WTC11 (cell line): Measurements from ENCODE around the gene ARHGEF28. TPM values are rescaled to one million over a fixed set of nuclear protein-coding genes. Genes with fewer than 3 reads are reported as not detected.

Source experiments
- ATAC-seq: fragments of 200-7000 bp; cut with Tn5 transposase; 2 replicates; pipeline ENCODE4 v1.10.0; 2021; ENCODE audit warnings: mild to moderate bottlenecking, moderate library complexity
- CTCF ChIA-PET: fragments of 300-600 bp; sonication (Branson Sonifier 250); formaldehyde crosslinking; loops from one replicate; lab custom pipeline; 2021; ENCODE audit warnings: antibody characterized with exemption; lab: Charles Lee
- POLR2A ChIA-PET: fragments of 350-600 bp; sonication (Branson Sonifier 250); formaldehyde crosslinking; loops from one replicate; lab custom pipeline; 2021; ENCODE audit warnings: antibody characterized with exemption; lab: Charles Lee
- DNase-seq: peaks from one replicate; pipeline ENCODE4 v3.0.0; 2021; ENCODE audit warnings: low spot score
- H3K27ac Mint-ChIP-seq: 2 replicates; pipeline ENCODE4 v1.8.0; 2021; ENCODE audit warnings: mixed read lengths
- H3K27me3 Mint-ChIP-seq: 2 replicates; pipeline ENCODE4 v1.8.0; 2021; ENCODE audit warnings: low read depth, mild to moderate bottlenecking, moderate library complexity, mixed read lengths
- H3K36me3 Mint-ChIP-seq: 2 replicates; pipeline ENCODE4 v1.8.0; 2021; ENCODE audit warnings: mixed read lengths
- H3K4me1 Mint-ChIP-seq: 2 replicates; pipeline ENCODE4 v1.8.0; 2022; ENCODE audit warnings: mixed read lengths
- H3K4me3 Mint-ChIP-seq: 2 replicates; pipeline ENCODE4 v1.8.0; 2021; ENCODE audit warnings: mild to moderate bottlenecking, moderate library complexity, mixed read lengths
- H3K9me3 Mint-ChIP-seq: 2 replicates; pipeline ENCODE4 v1.8.0; 2021; ENCODE audit warnings: mixed read lengths
- ELF4 ChIP-seq: sonication (generic); formaldehyde crosslinking; IDR thresholded peaks from 2 replicates; pipeline ENCODE4 v1.8.1; 2022; ENCODE audit warnings: low read depth, mild to moderate bottlenecking, moderate library complexity, missing genetic modification reagents
- EMX1 ChIP-seq: fragments of 250-450 bp; sonication (Bioruptor Pico); IDR thresholded peaks from 2 replicates; pipeline ENCODE4 v1.8.0; 2021; ENCODE audit warnings: mild to moderate bottlenecking
- FOXK1 ChIP-seq: sonication (generic); formaldehyde crosslinking; IDR thresholded peaks from 2 replicates; pipeline ENCODE4 v1.8.0; 2022; ENCODE audit warnings: mild to moderate bottlenecking, moderate library complexity, missing genetic modification reagents
- GRHL2 ChIP-seq: fragments of 250-450 bp; sonication (Bioruptor Pico); IDR thresholded peaks from 2 replicates; pipeline ENCODE4 v1.8.0; 2022; ENCODE audit warnings: mild to moderate bottlenecking, moderate library complexity; ENCODE audit not compliant: insufficient replicate concordance, severe bottlenecking
- KAT7 ChIP-seq: sonication (generic); formaldehyde crosslinking; IDR thresholded peaks from 2 replicates; pipeline ENCODE4 v1.8.1; 2023; ENCODE audit warnings: missing genetic modification reagents, mild to moderate bottlenecking, borderline replicate concordance
- MYBL2 ChIP-seq: sonication (generic); formaldehyde crosslinking; IDR thresholded peaks from 2 replicates; pipeline ENCODE4 v1.8.1; 2023; ENCODE audit warnings: mild to moderate bottlenecking, moderate library complexity, missing genetic modification reagents
- PRRX2 ChIP-seq: fragments of 250-450 bp; sonication (Bioruptor Pico); IDR thresholded peaks from 2 replicates; pipeline ENCODE4 v1.8.0; 2021; ENCODE audit warnings: mild to moderate bottlenecking
- SMAD4 ChIP-seq: sonication (generic); formaldehyde crosslinking; IDR thresholded peaks from 2 replicates; pipeline ENCODE4 v1.8.0; 2022; ENCODE audit warnings: mild to moderate bottlenecking, missing genetic modification reagents
- SOX15 ChIP-seq: fragments of 250-450 bp; sonication (Bioruptor Pico); IDR thresholded peaks from 2 replicates; pipeline ENCODE4 v1.9.0; 2021; ENCODE audit warnings: mild to moderate bottlenecking
- ZNF671 ChIP-seq: fragments of 250-450 bp; sonication (Bioruptor Pico); IDR thresholded peaks from 2 replicates; pipeline ENCODE4 v1.8.0; 2021; ENCODE audit warnings: mild to moderate bottlenecking
- total RNA-seq: library from RNA; stranded (reverse); gene quantifications from 3 replicates; pipeline ENCODE4 v1.2.3, GENCODE V29; 2021
- TF ChIP-seq, protein P1 (sequence below): sonication (generic); formaldehyde crosslinking; IDR thresholded peaks from 2 replicates; pipeline ENCODE4 v1.8.0; 2023; ENCODE audit warnings: missing genetic modification reagents, mild to moderate bottlenecking, borderline replicate concordance
- TF ChIP-seq, protein P2 (sequence below): sonication (generic); formaldehyde crosslinking; IDR thresholded peaks from 2 replicates; pipeline ENCODE4 v1.8.1; 2023; ENCODE audit warnings: mild to moderate bottlenecking, missing genetic modification reagents, moderate library complexity
- TF ChIP-seq, protein P3 (sequence below): fragments of 200-600 bp; IDR thresholded peaks from 2 replicates; pipeline ENCODE4 v1.8.0; 2022; ENCODE audit warnings: antibody characterized with exemption
- TF ChIP-seq, protein P4 (sequence below): sonication (generic); formaldehyde crosslinking; IDR thresholded peaks from 2 replicates; pipeline ENCODE4 v1.8.1; 2023; ENCODE audit warnings: mild to moderate bottlenecking, moderate library complexity, missing genetic modification reagents
- TF ChIP-seq, protein P5 (sequence below): sonication (generic); formaldehyde crosslinking; IDR thresholded peaks from 2 replicates; pipeline ENCODE4 v1.8.1; 2023; ENCODE audit warnings: mild to moderate bottlenecking, missing genetic modification reagents
- TF ChIP-seq, protein P6 (sequence below): sonication (generic); formaldehyde crosslinking; IDR thresholded peaks from 2 replicates; pipeline ENCODE4 v1.8.1; 2023; ENCODE audit warnings: mild to moderate bottlenecking, missing genetic modification reagents, moderate library complexity
- TF ChIP-seq, protein P7 (sequence below): sonication (generic); formaldehyde crosslinking; IDR thresholded peaks from 2 replicates; pipeline ENCODE4 v1.8.1; 2022; ENCODE audit warnings: missing genetic modification reagents, borderline replicate concordance
- TF ChIP-seq, protein P8 (sequence below): sonication (generic); formaldehyde crosslinking; IDR thresholded peaks from 2 replicates; pipeline ENCODE4 v1.8.1; 2022; ENCODE audit warnings: low read depth, mild to moderate bottlenecking, moderate library complexity, missing genetic modification reagents, borderline replicate concordance
- TF ChIP-seq, protein P9 (sequence below): sonication (generic); formaldehyde crosslinking; IDR thresholded peaks from 2 replicates; pipeline ENCODE4 v1.8.0; 2022; ENCODE audit warnings: mild to moderate bottlenecking, missing genetic modification reagents

ARHGEF28 gene
- total RNA-seq, 1 experiment from 2014 or later = 0.96 TPM

DNA sequence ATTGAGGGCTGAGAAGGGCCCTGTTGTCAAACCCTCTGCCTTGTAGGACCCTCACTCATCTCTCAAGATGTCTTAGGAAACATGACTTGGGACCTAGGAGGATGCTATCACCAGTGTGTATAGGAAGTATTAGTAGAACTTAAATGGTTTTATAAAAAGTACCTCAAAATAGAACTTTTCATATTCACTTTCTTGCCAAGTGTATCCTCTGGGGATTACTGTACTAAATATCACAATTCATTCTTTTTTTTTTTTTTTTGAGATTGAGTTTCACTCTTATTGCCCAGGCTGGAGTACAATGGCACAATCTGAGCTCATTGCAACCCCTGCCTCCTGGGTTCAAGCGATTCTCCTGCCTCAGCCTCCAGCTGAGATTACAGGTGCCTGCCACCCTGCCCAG lies 56.2 kb downstream of the ARHGEF28 start (continued):
- TF ChIP-seq, protein P1, sequence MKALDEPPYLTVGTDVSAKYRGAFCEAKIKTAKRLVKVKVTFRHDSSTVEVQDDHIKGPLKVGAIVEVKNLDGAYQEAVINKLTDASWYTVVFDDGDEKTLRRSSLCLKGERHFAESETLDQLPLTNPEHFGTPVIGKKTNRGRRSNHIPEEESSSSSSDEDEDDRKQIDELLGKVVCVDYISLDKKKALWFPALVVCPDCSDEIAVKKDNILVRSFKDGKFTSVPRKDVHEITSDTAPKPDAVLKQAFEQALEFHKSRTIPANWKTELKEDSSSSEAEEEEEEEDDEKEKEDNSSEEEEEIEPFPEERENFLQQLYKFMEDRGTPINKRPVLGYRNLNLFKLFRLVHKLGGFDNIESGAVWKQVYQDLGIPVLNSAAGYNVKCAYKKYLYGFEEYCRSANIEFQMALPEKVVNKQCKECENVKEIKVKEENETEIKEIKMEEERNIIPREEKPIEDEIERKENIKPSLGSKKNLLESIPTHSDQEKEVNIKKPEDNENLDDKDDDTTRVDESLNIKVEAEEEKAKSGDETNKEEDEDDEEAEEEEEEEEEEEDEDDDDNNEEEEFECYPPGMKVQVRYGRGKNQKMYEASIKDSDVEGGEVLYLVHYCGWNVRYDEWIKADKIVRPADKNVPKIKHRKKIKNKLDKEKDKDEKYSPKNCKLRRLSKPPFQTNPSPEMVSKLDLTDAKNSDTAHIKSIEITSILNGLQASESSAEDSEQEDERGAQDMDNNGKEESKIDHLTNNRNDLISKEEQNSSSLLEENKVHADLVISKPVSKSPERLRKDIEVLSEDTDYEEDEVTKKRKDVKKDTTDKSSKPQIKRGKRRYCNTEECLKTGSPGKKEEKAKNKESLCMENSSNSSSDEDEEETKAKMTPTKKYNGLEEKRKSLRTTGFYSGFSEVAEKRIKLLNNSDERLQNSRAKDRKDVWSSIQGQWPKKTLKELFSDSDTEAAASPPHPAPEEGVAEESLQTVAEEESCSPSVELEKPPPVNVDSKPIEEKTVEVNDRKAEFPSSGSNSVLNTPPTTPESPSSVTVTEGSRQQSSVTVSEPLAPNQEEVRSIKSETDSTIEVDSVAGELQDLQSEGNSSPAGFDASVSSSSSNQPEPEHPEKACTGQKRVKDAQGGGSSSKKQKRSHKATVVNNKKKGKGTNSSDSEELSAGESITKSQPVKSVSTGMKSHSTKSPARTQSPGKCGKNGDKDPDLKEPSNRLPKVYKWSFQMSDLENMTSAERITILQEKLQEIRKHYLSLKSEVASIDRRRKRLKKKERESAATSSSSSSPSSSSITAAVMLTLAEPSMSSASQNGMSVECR = no peak
- TF ChIP-seq SMAD4 (CRISPR knock-in tag) (no peak), PRRX2 (CRISPR knock-in tag) (no peak), EMX1 (no peak), KAT7 (no peak)
- TF ChIP-seq, protein P2, sequence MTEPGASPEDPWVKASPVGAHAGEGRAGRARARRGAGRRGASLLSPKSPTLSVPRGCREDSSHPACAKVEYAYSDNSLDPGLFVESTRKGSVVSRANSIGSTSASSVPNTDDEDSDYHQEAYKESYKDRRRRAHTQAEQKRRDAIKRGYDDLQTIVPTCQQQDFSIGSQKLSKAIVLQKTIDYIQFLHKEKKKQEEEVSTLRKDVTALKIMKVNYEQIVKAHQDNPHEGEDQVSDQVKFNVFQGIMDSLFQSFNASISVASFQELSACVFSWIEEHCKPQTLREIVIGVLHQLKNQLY (CRISPR knock-in tag) = no peak

DNA sequence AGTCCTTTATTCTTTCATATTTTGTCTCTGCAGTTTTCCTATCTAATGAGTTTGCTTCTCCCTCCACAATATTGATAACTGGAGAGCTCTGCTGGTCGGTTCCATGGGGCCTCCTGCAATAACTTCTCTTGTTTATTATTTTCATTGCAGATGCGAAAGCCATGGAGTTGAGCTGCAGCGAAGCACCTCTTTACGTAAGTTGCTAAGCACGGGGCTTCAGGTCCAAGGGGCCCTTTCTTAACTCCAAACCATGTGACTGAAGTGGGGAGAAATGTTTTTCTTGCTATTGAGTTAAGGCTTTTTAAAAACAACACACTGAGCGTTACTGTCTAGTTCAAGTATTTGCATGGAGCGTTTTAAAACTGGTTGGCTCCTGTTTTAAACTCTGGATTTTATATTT lies 58.7 kb downstream of the ARHGEF28 start:
- H3K27ac Mint-ChIP-seq = no peak overlapping the region
- POLR2A ChIA-PET = no interaction called here

DNA sequence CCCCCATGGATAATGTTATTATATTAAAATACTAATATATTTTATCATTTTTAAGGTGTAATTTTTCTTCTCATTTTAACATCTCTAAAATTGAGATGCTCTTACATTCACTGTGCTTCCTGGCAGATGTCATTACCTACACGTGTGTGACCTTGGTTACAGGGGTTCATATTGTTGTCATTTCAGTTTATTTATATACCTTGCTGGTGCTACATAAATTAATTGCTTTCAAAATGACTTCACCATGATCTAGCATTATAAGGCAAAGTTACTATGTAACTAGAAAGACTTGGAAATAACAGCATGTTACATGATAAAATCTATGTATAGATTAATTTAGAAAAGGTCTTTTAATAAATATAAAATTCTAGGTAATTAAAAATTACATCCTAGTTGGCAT lies 60.9 kb downstream of the ARHGEF28 start:
- H3K4me3 Mint-ChIP-seq = no peak overlapping the region
- H3K36me3 Mint-ChIP-seq = no peaks in the 10 kb centered on the region
- DNase-seq (no peak), ATAC-seq (no peak)
- CTCF ChIA-PET = no interaction called here
- H3K27ac Mint-ChIP-seq = no peak overlapping the region
- POLR2A ChIA-PET = no interaction called here
- no peaks in the 10 kb centered on the region; the same call in 1 of the 2 replicates for H3K27me3 Mint-ChIP-seq
- H3K9me3 Mint-ChIP-seq = no peaks in the 10 kb centered on the region
- H3K4me1 Mint-ChIP-seq = no peaks in the 10 kb centered on the region
- TF ChIP-seq, protein P3, sequence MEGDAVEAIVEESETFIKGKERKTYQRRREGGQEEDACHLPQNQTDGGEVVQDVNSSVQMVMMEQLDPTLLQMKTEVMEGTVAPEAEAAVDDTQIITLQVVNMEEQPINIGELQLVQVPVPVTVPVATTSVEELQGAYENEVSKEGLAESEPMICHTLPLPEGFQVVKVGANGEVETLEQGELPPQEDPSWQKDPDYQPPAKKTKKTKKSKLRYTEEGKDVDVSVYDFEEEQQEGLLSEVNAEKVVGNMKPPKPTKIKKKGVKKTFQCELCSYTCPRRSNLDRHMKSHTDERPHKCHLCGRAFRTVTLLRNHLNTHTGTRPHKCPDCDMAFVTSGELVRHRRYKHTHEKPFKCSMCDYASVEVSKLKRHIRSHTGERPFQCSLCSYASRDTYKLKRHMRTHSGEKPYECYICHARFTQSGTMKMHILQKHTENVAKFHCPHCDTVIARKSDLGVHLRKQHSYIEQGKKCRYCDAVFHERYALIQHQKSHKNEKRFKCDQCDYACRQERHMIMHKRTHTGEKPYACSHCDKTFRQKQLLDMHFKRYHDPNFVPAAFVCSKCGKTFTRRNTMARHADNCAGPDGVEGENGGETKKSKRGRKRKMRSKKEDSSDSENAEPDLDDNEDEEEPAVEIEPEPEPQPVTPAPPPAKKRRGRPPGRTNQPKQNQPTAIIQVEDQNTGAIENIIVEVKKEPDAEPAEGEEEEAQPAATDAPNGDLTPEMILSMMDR = no peak
- no peak for TF ChIP-seq MYBL2 (CRISPR knock-in tag)
- no peak for TF ChIP-seq GRHL2 (CRISPR knock-in tag)
- no peak for TF ChIP-seq FOXK1 (CRISPR knock-in tag)
- TF ChIP-seq, protein P4, sequence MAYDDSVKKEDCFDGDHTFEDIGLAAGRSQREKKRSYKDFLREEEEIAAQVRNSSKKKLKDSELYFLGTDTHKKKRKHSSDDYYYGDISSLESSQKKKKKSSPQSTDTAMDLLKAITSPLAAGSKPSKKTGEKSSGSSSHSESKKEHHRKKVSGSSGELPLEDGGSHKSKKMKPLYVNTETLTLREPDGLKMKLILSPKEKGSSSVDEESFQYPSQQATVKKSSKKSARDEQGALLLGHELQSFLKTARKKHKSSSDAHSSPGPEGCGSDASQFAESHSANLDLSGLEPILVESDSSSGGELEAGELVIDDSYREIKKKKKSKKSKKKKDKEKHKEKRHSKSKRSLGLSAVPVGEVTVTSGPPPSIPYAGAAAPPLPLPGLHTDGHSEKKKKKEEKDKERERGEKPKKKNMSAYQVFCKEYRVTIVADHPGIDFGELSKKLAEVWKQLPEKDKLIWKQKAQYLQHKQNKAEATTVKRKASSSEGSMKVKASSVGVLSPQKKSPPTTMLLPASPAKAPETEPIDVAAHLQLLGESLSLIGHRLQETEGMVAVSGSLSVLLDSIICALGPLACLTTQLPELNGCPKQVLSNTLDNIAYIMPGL (CRISPR knock-in tag) = no peak
- TF ChIP-seq, protein P5, sequence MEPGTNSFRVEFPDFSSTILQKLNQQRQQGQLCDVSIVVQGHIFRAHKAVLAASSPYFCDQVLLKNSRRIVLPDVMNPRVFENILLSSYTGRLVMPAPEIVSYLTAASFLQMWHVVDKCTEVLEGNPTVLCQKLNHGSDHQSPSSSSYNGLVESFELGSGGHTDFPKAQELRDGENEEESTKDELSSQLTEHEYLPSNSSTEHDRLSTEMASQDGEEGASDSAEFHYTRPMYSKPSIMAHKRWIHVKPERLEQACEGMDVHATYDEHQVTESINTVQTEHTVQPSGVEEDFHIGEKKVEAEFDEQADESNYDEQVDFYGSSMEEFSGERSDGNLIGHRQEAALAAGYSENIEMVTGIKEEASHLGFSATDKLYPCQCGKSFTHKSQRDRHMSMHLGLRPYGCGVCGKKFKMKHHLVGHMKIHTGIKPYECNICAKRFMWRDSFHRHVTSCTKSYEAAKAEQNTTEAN = no peak

More for the DNA sequence above, 58.7 kb downstream of the ARHGEF28 start:
- DNase-seq (no peak), ATAC-seq (no peak)
- TF ChIP-seq ZNF671 (CRISPR knock-in tag) = no peak
- TF ChIP-seq, protein P6, sequence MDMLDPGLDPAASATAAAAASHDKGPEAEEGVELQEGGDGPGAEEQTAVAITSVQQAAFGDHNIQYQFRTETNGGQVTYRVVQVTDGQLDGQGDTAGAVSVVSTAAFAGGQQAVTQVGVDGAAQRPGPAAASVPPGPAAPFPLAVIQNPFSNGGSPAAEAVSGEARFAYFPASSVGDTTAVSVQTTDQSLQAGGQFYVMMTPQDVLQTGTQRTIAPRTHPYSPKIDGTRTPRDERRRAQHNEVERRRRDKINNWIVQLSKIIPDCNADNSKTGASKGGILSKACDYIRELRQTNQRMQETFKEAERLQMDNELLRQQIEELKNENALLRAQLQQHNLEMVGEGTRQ = no peak
- TF ChIP-seq, protein P7, sequence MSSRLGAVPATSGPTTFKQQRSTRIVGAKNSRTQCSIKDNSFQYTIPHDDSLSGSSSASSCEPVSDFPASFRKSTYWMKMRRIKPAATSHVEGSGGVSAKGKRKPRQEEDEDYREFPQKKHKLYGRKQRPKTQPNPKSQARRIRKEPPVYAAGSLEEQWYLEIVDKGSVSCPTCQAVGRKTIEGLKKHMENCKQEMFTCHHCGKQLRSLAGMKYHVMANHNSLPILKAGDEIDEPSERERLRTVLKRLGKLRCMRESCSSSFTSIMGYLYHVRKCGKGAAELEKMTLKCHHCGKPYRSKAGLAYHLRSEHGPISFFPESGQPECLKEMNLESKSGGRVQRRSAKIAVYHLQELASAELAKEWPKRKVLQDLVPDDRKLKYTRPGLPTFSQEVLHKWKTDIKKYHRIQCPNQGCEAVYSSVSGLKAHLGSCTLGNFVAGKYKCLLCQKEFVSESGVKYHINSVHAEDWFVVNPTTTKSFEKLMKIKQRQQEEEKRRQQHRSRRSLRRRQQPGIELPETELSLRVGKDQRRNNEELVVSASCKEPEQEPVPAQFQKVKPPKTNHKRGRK (CRISPR knock-in tag) = no peak
- no peak for TF ChIP-seq ELF4 (CRISPR knock-in tag)
- TF ChIP-seq, protein P8, sequence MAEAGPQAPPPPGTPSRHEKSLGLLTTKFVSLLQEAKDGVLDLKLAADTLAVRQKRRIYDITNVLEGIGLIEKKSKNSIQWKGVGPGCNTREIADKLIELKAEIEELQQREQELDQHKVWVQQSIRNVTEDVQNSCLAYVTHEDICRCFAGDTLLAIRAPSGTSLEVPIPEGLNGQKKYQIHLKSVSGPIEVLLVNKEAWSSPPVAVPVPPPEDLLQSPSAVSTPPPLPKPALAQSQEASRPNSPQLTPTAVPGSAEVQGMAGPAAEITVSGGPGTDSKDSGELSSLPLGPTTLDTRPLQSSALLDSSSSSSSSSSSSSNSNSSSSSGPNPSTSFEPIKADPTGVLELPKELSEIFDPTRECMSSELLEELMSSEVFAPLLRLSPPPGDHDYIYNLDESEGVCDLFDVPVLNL = no peak
- TF ChIP-seq, protein P9, sequence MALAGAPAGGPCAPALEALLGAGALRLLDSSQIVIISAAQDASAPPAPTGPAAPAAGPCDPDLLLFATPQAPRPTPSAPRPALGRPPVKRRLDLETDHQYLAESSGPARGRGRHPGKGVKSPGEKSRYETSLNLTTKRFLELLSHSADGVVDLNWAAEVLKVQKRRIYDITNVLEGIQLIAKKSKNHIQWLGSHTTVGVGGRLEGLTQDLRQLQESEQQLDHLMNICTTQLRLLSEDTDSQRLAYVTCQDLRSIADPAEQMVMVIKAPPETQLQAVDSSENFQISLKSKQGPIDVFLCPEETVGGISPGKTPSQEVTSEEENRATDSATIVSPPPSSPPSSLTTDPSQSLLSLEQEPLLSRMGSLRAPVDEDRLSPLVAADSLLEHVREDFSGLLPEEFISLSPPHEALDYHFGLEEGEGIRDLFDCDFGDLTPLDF (CRISPR knock-in tag) = no peak
- TF ChIP-seq SOX15 = no peak
- Mint-ChIP-seq H3K4me1 (no peaks in the 10 kb centered on the region), H3K9me3 (no peaks in the 10 kb centered on the region), H3K36me3 (no peaks in the 10 kb centered on the region), H3K27me3 (no peaks in the 10 kb centered on the region), H3K4me3 (no peak overlapping the region)
- CTCF ChIA-PET = no interaction called here
